Subcutaneous adipose tissue (tissue), 4 donors: Measurements from ENCODE around the gene MPL. TPM values are rescaled to one million over a fixed set of nuclear protein-coding genes. Genes with fewer than 3 reads are reported as not detected.

Experiments used
- total RNA-seq, 4 donors: library from RNA; depleted of rRNA; stranded (reverse); fragments of >200 nt; gene quantifications; one replicate each; pipeline ENCODE4 v1.1.0, GENCODE V29; 2016
- TF ChIP-seq, protein P1 (sequence below): fragments of 450-650 bp; IDR thresholded peaks from one replicate; pipeline ENCODE4 v1.5.1; 2016; ENCODE audit warnings: low read depth, mild to moderate bottlenecking, control low read depth, antibody characterized with exemption, moderate library complexity

Gene MPL
- total RNA-seq, 4 donors from 2014 or later, result 0.38 TPM; not detected in 3

DNA sequence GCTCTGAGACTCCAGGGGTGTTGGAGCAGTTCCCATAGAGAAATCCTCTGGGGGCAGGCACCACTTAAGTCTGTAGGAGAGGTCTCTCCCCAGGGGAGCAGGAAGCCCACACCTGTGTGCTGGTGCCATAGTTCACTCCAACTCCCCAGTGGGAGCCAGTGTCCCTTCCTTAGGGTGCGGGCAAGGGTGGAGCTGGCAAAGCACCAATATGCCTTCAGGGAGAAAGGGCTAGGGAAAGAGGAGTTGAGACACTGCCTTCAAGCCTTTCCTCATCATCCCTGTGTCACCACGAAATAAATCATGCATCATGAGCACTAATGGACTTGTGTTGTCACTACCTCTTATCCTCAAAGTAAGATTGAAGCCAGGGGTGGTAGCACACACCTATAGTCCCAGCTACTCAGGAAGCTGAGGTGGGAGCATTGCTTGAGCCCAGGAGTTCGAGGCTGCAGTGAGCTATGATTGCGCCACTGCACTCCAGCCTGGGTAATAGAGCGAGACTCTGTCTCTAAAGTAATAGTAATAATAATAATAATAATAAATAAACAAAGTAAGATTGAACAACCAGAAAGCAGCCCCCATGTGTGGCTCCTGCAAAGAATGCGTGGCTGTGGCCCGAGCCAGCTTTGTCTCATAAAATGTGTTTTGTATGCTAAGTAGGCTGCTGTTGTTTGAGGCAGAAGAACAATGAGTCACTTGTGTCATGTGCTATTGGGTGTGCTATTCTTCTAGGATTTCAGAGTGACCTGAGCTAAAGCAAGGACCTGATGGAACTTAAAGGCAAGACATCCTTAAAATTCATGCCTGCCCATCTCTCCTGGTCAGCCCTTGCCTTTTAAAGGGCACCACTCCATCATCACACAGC is 43.5 kb upstream of the MPL start:
- TF ChIP-seq, protein P1, sequence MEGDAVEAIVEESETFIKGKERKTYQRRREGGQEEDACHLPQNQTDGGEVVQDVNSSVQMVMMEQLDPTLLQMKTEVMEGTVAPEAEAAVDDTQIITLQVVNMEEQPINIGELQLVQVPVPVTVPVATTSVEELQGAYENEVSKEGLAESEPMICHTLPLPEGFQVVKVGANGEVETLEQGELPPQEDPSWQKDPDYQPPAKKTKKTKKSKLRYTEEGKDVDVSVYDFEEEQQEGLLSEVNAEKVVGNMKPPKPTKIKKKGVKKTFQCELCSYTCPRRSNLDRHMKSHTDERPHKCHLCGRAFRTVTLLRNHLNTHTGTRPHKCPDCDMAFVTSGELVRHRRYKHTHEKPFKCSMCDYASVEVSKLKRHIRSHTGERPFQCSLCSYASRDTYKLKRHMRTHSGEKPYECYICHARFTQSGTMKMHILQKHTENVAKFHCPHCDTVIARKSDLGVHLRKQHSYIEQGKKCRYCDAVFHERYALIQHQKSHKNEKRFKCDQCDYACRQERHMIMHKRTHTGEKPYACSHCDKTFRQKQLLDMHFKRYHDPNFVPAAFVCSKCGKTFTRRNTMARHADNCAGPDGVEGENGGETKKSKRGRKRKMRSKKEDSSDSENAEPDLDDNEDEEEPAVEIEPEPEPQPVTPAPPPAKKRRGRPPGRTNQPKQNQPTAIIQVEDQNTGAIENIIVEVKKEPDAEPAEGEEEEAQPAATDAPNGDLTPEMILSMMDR, result no peak

DNA sequence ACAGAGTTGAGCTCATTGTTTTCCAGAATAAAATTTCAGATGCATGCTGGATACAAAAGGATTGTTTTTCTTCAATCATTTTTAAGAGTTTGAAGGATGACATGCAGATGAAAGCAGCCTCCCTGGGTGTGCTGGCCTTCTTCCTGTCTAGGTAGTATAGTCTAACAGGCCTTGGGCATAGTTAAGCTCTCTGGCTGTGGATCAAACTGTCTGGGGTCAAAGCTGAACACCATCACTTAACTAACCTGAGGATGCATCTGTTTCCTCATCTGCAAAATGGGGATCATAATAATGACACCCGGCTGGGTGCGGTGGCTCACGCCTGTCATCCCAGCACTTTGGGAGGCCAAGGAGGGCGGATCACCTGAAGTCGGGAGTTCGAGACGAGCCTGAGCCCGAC is 42.9 kb upstream of the MPL start:
- TF ChIP-seq, protein P1, result no peak

DNA sequence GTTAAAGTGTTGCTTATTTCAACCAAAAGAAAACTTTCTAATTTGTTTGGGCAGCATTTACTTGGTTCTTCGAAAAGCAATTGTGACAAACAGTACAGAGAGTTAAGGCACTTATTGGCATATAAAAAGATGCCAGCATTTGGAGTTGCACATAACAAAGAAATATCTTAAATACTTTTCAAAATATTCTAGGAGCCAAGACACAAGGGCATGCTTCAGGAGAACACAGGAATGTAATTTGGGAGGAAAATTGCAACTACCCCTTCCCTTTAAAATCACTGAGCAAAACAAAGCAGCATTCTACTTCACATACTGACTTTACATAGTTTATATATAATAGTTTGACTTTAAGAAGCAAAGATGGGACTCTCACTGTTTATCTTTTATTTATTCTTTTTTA is 41.4 kb upstream of the MPL start:
- TF ChIP-seq, protein P1, result no peak

DNA sequence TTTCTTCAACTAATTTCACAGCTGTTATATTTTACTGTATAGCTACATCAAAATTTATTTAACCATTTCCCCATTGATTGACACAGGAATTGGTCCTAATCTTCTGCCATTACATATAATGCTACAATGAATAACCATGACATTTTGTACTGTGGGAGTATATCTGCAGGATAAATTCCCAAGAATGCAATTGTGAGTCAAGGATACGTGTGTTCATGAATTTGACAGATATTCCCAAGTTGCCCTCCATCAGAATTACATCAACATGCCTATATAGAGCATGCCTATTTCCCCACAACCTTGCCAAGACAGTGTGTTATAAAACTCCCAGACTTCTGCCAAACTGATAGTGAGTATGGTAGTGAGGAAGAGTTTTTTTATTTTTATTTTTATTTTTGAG is 39.6 kb upstream of the MPL start:
- TF ChIP-seq, protein P1, result no peak

DNA sequence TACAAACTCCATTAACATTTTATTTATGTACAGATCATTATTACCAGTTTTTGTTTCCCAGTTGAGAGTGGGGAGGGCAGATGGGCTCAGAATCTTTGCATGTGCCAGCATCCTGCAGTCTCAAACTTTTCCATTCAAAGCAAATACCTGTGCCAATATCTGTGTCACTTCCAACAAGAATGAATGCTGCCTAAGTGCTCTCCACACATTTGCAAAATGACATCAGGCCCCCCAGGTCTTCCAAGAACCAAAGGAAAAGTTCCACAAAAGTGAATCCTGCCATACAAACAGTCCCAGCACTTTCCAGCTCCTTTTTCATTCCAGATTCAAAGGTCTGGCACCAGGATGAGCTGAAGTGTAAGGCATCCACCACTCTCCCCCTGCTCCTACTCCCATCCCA is 38.5 kb upstream of the MPL start:
- TF ChIP-seq, protein P1, result no peak

DNA sequence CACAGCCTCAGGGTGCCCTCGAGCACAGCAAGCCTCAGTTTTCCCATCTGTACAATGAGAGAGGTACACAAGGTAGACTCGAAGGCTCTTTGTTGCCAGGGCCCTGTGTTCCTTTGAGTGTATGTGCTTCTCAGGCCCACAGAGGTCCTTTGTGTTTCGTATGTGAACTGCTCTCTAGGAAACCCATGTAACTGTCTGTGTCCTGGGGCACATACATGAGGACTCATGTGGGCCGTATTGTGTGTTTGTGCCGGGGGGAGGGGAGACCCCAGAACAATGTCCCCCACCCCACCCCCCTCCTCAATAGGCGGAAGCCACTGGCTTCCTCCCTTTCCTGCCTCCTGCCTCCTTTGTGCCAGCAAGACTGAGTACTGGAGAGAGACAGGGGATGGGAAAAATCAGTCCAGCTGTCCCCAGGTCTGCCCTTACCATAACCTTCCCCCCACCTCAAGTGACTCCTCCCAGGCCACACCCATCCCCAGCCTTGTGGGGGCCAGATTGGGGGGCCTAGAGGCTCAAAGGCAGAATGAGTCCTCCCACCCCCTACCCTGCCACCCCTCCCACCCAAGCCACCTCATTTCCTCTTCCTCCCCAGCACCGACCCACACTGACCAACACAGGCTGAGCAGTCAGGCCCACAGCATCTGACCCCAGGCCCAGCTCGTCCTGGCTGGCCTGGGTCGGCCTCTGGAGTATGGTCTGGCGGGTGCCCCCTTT is 37.1 kb upstream of the MPL start, which contains the start of gene TIE1:
Gene TIE1 (plus strand): TSS at position 605 of the 717 bp plus-strand sequence. CDS start 90 bp downstream, at position 695.
- TF ChIP-seq, protein P1, result no peak

DNA sequence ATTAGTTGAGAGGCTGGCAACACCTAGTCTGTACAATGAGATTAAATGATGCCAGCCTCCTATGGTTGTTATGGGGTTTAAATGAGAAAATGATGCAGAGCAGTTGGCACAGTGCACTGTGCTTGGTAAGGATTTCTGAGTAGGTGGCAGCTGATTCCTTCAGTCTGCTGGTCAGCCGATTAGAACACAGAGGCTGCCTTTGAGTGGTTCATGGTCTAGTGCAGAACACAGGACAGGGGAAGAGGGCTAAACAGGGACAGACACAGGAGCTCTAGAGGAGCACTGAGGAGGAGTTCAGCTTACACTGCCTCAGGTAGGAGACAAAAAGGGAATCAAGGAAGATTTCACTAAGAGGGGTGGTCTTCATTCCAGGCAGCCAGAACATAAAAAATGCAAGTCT is 35.4 kb upstream of the MPL start:
- TF ChIP-seq, protein P1, result no peak
